ENCODE measurements around the gene GGA3.

Gene GGA3

GRCh38 chr17:75244133-75244866, 17.1 kb downstream of the GGA3 start:
- DNase-seq = no peak

- DNase-seq = no peak
These were observed 18.9 kb downstream of the GGA3 start for GRCh38 chr17:75242461-75243042.

DNA sequence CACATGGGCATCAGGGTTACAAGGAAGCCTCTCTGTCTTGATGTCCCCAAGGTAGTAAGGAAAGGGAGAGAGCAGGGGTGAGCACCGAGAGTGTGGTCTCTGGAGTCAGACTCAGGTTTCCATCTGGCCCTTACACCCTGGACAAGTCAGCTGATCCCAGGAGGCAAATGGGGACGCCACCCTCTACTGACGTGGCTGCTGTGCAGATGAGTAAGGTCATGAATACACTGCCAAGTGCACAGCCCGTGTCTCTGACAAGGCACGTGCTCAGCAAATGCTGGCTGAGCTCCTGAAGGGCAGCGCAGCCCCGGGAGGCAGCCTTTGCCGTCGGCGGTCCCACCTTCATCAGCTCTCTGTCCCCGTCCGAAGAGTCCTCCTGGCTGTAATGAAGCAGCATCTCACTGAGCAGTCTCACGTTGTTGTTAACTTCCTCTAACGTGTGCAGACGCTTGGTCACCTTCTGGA, 19.4 kb downstream of the GGA3 start:
- no peak for DNase-seq

GRCh38 chr17:75241502-75241901, 19.9 kb downstream of the GGA3 start:
- no peak for DNase-seq

DNA sequence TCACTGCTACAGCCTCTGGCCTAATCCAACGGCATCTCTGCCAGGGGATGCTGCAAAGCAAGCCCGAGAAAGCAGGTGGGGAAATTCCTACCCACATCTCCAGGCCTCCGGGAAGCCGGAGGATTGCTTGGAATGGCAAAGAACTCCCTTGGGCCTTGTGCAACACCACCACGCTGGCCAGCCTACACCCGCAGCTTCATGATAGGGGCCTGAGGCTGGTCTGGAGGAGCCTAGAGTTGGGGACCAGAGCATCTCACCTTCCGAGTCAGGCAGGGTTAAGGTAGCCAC, 20.3 kb downstream of the GGA3 start:
- no peak for DNase-seq

DNA sequence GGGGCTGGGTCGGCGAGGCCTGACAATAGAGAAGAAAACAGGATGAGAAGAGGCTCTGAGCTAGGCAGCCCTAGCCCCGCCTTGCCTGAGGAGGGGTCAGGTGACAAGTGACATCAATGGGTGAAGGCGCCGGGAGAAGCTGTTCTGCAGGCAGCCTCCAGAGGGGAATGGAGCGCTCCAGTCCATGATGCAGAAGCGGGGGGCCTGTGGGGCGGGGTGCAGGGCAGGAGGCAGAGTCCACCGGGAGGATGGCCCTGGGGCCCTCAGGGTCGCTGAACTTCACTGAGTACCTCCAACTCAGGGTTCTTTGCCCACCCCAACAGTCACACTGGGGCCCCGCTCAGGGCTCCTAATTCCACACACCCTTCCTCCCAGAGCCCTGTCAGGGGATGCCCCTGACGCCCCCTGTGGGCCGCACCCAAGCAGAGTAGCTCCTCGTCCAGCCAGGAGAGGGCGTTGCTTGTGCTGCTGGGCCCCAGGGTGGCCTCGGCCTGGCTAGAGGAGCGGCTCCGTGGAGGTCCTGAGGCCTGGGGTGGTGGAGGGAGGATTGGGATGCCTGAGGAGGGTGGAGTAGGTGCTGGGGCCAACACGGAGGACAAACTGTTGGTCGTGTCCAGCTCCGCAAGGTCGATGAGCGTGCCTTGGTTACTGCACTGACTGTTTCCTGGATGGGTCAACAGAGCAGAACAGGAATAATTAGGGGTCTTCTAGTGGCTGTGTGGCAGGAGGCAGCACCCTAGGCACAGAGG, 20.8 kb downstream of the GGA3 start:
- DNase-seq = peak; percentile 33 to 70

- DNase-seq = no peak
These were observed 21.5 kb downstream of the GGA3 start for GRCh38 chr17:75239778-75240393.

- no peak for DNase-seq
These were observed 22.2 kb downstream of the GGA3 start for GRCh38 chr17:75239214-75239613.

GRCh38 chr17:75238684-75239191, 22.7 kb downstream of the GGA3 start:
- peak; percentile 64 to 79 for DNase-seq

DNA sequence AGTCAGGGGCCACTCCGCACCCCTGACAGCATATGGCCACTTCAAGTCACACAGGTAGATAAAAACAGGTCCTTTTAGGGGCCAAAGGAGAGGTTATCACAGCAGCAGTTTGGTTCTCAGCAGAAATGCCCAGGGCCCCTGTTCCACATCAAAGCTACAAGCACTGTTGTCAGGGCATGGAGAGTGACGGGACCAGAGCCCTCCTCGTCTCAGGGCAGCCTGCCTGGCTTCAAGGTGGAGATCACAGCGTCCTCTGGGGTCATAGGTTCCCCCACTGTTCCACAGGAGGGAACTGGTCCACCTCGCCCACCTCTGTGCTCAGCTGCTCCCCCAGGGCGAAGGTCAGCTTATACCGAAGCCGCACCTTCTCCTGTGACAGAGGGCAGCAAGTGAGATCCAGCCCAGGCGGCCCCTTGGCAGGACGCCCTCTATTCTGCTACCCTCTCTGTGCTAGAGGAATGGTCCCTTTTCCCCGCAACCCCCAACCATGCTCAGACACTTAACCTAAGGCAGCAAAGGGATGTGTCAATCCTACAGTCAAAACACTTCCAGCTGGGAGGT, 23.3 kb downstream of the GGA3 start:
- no peak for DNase-seq

- no peak for DNase-seq
These were observed 24.0 kb downstream of the GGA3 start for GRCh38 chr17:75237100-75238014.

- DNase-seq = no peak
These were observed 28.6 kb downstream of the GGA3 start for GRCh38 chr17:75232786-75233185.

DNA sequence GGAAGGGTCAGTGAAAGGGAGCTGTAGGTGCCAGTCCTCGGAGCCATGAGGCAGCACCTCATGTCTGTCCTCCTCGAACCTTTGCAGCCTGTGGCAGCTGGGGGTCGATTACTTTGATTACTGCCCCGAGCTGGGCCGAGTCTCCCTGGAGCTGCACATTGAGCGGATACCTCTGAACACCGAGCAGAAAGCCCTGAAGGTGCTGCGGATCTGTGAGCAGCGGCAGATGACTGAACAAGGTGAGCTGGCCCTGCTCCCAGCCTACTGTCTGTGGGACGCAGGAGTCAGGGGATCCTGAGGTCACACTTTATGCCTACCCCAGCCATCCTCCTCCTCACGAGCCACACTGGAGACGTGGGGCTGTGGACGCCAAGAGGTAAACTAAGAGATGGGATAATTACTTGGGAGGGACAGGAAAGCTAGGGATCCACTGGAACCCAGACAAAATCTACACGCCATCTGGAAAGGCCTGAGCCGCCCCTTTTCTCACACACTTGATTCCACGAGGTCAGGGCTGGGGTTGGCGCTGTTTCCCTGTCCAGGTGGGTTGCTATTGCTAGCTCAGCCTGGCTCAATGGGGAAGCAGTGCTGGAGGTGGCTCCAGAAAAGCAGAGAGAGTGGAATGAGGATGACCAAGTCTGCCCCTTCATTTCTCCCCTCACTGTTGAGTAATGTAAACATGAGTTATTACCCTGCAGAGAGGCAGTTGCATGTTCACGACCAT, 29.5 kb downstream of the GGA3 start:
- DNase-seq = no peak

GRCh38 chr17:75231071-75231470, 30.3 kb downstream of the GGA3 start:
- no peak for DNase-seq

DNA sequence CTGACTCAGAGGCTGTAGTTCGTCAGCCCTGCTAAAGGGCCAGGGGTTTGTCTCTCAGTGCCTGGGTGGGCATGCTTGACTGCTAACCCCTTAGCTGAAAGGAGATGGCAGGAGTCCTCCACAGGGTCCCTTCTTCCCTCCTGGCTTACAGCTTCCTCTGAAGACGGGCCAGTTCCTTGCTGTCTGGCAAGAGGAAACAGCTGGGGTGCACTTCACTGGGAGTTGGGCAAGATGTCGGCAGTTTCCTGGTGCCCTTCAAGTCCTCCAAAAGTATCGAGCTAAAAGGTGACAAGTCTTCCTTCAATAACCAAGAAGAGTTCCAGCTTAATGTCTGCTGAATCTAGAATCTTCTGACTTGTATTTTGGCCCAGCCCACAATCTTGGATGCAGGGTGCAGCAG, 32.6 kb downstream of the GGA3 start:
- no peak for DNase-seq

DNA sequence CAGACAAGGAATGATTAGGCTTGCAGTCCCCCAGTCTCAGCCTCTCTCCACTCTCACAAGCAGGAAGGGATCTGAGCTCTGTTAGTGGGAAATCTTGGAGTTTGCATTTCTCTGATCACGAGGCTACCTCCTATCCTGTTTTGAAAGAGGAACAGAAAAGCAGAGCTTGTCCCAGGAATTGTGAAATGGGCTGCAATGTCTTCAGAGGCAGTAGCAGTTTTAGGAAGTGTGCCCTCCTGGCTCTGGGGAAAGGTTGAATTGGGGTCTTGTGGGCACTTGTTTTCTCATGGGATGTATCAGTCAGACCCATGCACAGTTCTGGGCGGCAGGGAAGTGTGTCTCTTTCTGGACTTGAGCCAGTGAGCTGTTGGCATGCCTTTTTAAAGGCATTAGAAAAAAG, 33.1 kb downstream of the GGA3 start:
- no peak for DNase-seq

- no peak for DNase-seq
These were observed 33.7 kb downstream of the GGA3 start for GRCh38 chr17:75227729-75228128.

DNA sequence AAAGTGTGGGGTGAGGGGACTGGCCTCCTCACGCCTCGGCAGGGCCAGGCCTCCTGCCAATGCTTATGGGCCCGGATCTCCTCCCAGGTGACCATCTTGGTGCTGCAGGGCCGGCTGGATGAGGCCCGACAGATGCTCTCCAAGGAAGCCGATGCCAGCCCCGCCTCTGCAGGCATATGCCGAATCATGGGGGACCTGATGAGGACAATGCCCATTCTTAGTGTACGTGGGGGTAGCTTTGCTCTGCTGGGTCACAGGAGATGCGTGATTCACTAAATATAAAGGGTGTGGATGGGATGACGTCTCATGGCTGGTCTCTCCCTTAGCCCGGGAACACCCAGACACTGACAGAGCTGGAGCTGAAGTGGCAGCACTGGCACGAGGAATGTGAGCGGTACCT, 36.4 kb downstream of the GGA3 start:
- DNase-seq = no peak

GRCh38 chr17:75219815-75220214, 41.6 kb downstream of the GGA3 start:
- DNase-seq = no peak

DNA sequence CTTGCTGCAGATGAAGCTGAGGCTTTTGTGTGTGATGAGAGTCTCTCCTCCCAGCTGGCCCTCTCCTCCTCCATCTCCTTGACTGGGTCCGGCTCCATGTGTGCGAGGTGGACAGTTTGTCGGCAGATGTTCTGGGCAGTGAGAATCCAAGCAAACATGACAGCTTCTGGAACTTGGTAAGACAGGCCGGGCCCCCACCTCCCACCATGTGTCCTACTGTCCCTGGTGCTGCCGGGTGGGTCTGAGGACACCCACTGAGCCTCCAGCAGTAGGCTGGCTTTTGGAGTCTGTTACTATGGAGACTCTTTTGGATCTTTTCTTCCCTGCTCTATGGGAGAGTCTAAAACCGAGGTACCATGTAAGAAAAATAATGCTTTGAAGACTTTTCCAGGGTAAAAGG, 43.3 kb downstream of the GGA3 start:
- DNase-seq = no peak

GRCh38 chr17:75209061-75209460, 52.3 kb downstream of the GGA3 start:
- no peak for DNase-seq
